COLO829 (cell line): ENCODE results near the gene S100B.
"Not testable (repeated sequence)": the region's sequence is repeated elsewhere in the genome, so short reads cannot be mapped to it uniquely, and the experiment has no call there.

Experiments used
- DNase-seq: peaks from one replicate; pipeline ENCODE4 v3.0.0; 2012; ENCODE audit warnings: low spot score

S100B gene

GRCh38 chr21:46604975-46605766 lies at the start of gene S100B:
S100B (minus strand) TSS chr21:46605082; CDS start chr21:46602415, 2,667 bp downstream.
- DNase-seq: peak; percentile 92

- DNase-seq: no peak
Observed at GRCh38 chr21:46651121-46651520, 46.2 kb upstream of the S100B start.

GRCh38 chr21:46650476-46651098 lies 45.7 kb upstream of the S100B start:
- no peak for DNase-seq

- no peak for DNase-seq
Observed at GRCh38 chr21:46649356-46649755, 44.5 kb upstream of the S100B start.

- DNase-seq: no peak
Observed at GRCh38 chr21:46648539-46648938, 43.7 kb upstream of the S100B start.

- DNase-seq: no peak
Observed at GRCh38 chr21:46646541-46647154, 41.8 kb upstream of the S100B start.

- DNase-seq: no peak
Observed at GRCh38 chr21:46645840-46646239, 41.0 kb upstream of the S100B start.

GRCh38 chr21:46643379-46644177 lies 38.7 kb upstream of the S100B start:
- DNase-seq: no peak

- no peak for DNase-seq
Observed at GRCh38 chr21:46641656-46642055, 36.8 kb upstream of the S100B start.

GRCh38 chr21:46639489-46640386 lies 34.9 kb upstream of the S100B start:
- no peak for DNase-seq

- DNase-seq: no peak
Observed at GRCh38 chr21:46637952-46638746, 33.3 kb upstream of the S100B start.

GRCh38 chr21:46636550-46637285 lies 31.8 kb upstream of the S100B start:
- DNase-seq: no peak

GRCh38 chr21:46636181-46636512 lies 31.3 kb upstream of the S100B start:
- no peak for DNase-seq

GRCh38 chr21:46635324-46636180 lies 30.7 kb upstream of the S100B start, which contains the start of gene PRMT2:
PRMT2 (plus strand) TSS chr21:46635674; CDS start chr21:46636952, 1,278 bp downstream.
- DNase-seq: peak; percentile 100

GRCh38 chr21:46634966-46635323 lies 30.1 kb upstream of the S100B start:
- DNase-seq: peak; percentile 57

GRCh38 chr21:46634427-46634826 lies 29.5 kb upstream of the S100B start:
- no peak for DNase-seq

- DNase-seq: no peak
Observed at GRCh38 chr21:46633566-46633965, 28.7 kb upstream of the S100B start.

GRCh38 chr21:46630915-46631314 lies 26.0 kb upstream of the S100B start:
- DNase-seq: not testable (repeated sequence)

- no peak for DNase-seq
Observed at GRCh38 chr21:46628868-46629267, 24.0 kb upstream of the S100B start.
